HCT116 (cell line): ENCODE data around the gene SLC6A6.

Experiments used
- EZH2phosphoT487 ChIP-seq: fragments of 200-600 bp; IDR thresholded peaks from 2 replicates; pipeline ENCODE4 v1.6.1; 2018; ENCODE audit warnings: antibody characterized with exemption, borderline replicate concordance
- TCF7L2 ChIP-seq: IDR thresholded peaks from 2 replicates; pipeline ENCODE4 v1.7.0; 2011; ENCODE audit warnings: borderline replicate concordance, inconsistent platforms; ENCODE audit not compliant: insufficient read depth, insufficient read length; ENCODE audit errors: extremely low read depth
- TF ChIP-seq, protein P1 (sequence below): IDR thresholded peaks from 2 replicates; pipeline ENCODE4 v1.6.1; 2011; ENCODE audit warnings: mild to moderate bottlenecking, low read length, moderate library complexity; ENCODE audit not compliant: insufficient replicate concordance; ENCODE audit errors: extremely low read depth
- TF ChIP-seq, protein P2 (sequence below), 3 experiments: fragments of 200-600 bp in 1 of 3; sonication (generic) in 1 of 3; IDR thresholded peaks in 2 of 3; conservative IDR thresholded peaks in 1 of 3; 2 replicates each; pipeline ENCODE4 v1.5.1; 2012 to 2017; ENCODE audit warnings: low read depth in 2 of 3, low read length in 2 of 3, antibody characterized with exemption in 1 of 3, borderline replicate concordance in 1 of 3, control low read depth in 1 of 3, mild to moderate bottlenecking in 1 of 3, mixed read lengths in 1 of 3, mixed run types in 1 of 3, moderate library complexity in 1 of 3; ENCODE audit not compliant: insufficient read depth in 1 of 3

DNA sequence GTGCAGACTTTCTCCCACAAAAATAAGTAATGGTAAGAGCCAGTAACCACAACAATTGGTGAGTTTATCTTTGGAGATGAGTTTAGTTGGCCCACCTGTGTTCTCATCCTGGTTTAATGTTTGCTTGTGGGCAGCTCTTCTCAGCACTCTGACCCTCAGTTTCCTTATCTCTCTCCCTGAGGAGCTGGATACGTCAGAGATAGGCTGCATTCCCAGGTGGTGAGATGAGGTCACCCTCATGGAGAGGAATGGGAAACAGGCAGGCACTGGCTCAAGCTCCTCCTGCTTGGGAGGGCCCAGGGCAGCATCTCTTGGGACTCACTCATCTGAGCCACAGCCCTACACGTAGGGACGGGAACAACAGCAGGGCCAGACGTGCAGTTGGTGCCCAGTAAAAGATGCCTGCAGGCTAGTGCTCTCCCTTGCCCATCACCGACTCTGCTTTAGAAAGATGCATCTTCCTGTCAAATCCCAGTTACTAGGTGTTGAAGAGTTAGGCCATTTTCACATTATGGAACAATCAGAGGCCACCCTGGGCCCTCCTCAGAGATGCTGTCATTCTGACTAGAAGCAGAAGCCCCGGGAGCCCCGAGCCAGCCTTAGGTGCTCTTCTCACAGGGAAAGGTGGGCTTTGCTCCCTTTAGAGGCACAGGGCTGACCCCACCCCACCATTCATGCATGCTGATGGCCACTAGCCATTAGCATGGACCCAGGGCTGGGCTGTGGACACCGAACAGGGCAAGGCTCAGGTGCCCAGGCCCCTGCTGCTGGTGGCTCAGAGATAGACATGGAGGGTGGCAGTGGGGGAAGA, 78.0 kb downstream of the SLC6A6 start:
- TF ChIP-seq, protein P1, sequence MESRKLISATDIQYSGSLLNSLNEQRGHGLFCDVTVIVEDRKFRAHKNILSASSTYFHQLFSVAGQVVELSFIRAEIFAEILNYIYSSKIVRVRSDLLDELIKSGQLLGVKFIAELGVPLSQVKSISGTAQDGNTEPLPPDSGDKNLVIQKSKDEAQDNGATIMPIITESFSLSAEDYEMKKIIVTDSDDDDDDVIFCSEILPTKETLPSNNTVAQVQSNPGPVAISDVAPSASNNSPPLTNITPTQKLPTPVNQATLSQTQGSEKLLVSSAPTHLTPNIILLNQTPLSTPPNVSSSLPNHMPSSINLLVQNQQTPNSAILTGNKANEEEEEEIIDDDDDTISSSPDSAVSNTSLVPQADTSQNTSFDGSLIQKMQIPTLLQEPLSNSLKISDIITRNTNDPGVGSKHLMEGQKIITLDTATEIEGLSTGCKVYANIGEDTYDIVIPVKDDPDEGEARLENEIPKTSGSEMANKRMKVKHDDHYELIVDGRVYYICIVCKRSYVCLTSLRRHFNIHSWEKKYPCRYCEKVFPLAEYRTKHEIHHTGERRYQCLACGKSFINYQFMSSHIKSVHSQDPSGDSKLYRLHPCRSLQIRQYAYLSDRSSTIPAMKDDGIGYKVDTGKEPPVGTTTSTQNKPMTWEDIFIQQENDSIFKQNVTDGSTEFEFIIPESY: no peak
- no peak for TF ChIP-seq EZH2phosphoT487
- TF ChIP-seq, protein P2, sequence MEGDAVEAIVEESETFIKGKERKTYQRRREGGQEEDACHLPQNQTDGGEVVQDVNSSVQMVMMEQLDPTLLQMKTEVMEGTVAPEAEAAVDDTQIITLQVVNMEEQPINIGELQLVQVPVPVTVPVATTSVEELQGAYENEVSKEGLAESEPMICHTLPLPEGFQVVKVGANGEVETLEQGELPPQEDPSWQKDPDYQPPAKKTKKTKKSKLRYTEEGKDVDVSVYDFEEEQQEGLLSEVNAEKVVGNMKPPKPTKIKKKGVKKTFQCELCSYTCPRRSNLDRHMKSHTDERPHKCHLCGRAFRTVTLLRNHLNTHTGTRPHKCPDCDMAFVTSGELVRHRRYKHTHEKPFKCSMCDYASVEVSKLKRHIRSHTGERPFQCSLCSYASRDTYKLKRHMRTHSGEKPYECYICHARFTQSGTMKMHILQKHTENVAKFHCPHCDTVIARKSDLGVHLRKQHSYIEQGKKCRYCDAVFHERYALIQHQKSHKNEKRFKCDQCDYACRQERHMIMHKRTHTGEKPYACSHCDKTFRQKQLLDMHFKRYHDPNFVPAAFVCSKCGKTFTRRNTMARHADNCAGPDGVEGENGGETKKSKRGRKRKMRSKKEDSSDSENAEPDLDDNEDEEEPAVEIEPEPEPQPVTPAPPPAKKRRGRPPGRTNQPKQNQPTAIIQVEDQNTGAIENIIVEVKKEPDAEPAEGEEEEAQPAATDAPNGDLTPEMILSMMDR (IDR thresholded peaks at IDR 0.05 in 2 of 3, conservative IDR thresholded peaks at IDR 0.05 in 1 of 3; ENCODE audit: borderline replicate concordance in 1 of 3, insufficient read depth in 1 of 3, low read depth in 2 of 3, low read length in 2 of 3): no peak
- TF ChIP-seq TCF7L2: no peak
